HG03280 (cell line): ENCODE measurements around the gene IFNA6.
A peak's percentile ranks its signal among the peaks of the same experiment; 100 is the strongest.

Source experiments
- ATAC-seq: cut with Tn5 transposase; IDR thresholded peaks from one replicate; pipeline ENCODE4 v1.9.1; 2021; ENCODE audit warnings: mild to moderate bottlenecking, moderate library complexity; ENCODE audit not compliant: unreplicated experiment

The IFNA6 gene

DNA sequence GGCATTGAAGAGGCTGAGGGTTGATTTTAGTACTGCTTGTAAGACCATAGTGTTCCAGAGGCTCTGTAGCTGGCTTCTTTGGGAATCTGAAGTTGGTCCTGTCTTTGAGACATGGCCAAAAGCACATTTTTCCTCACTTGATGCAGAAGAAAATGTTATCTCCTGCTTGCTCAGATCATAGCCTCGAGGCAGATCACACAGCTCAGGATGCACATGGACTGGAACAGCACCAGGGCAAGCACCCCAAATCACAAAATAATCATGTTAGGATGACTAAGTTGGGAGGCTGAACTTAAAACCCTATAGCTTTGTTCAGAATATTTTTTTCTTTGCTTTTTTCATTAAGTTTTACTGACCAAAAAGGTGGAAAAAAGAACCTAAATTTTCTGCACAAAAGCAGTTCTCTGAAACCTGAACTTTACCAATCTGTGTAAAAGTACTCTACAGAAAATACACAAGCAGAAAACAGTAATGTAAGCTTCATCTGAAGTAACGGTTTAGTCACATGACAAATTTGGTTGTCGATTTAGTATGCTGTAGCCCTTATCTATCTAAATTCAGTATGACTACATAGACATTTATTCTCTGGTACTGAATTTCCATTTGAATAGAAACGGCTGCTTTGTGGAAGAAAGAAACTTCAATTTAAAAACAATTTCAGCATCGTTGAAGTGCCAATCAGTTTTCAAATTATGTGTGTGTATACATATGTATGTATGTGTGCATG is 18.8 kb downstream of the IFNA6 start:
- ATAC-seq: no peak

DNA sequence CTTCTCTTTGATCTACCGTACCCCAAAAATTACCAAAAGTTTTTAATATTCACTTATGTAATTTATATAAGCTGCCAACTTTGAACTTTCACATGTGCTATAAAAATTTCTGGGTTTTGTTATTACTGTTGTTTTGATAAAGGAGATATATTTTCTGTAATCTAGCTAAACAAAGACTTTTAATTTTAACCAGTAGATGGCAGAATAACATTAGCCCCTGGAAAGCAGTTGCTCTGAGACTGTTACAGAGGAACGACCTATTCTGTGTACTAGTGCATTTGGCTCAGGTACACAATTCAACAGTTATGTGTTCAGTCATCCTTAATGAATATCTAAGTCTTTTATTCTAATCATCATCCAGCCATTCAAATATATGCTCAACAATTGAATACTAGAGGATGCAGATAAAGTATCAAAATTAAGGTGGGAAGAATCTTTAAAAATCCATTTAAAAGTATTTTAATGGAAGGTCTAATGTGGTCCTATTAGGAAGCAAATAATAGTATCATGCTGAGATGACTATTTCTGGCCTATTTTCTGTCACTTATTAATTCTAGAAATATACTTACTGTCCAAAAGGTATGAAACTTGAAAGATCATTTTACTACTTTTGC is 24.1 kb downstream of the IFNA6 start:
- ATAC-seq: peak; percentile 83

DNA sequence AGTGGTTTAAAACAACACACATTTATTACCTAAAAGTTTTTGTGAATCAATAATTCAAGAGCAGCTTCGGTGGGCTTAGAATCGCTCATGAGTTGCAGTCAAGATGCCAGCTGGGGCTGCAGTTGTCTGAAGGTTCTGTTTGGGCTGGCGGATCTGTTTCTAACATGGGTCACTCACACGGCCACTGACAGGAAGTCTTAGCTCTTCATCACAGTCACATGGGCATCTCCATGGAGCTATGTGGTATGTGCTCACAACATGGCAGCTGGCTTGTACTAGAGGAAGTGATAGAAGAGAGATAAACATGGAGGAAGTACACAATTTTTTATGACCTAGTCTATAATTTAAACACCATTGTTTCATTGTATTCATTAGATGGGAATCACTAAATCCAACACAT is 26.6 kb downstream of the IFNA6 start:
- ATAC-seq: no peak

DNA sequence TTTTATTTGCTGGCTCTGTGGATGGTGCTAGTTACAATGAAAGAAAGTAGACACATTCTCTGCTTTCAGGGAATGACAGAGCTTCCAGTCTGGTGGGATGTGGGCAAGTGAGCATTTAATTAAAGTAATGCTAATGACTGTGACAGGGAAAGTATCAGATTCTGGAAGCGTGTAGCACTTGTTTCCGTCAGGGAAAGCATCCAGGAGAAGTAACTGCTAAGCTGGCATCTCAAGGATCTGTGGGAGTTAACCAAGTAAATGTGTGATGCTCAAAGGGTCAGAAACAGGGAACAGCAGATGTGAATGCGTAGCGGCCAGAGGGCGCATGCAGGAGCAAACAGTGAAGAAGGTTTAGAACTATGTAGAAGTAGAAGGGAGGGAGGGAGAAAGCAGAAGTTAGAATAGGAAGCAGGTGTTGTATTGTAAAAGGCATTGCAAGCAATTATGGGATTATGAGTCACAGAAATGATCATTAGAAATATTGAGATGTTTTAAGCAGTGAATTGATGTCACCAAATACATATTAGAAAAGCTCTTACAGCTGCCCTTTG is 27.7 kb downstream of the IFNA6 start:
- ATAC-seq: no peak

DNA sequence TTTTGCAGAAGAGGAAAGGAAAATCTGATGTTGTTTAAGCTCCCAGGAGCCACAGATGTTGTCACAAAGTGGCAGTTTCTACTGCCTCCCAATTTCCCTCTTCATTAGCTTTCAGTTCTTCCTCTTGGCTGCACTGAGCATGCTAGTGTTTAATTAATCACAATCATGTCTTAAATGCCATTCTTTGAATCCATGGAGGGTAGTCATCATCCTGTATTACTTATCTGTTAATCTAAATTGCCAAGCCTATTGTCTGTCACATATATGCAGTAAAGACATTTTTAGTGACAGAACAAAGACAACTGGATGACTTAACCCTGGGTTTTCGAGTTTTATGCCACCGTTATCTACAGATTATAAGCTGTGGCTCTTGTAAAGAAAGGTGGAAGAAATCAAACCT is 30.2 kb downstream of the IFNA6 start:
- no peak for ATAC-seq

DNA sequence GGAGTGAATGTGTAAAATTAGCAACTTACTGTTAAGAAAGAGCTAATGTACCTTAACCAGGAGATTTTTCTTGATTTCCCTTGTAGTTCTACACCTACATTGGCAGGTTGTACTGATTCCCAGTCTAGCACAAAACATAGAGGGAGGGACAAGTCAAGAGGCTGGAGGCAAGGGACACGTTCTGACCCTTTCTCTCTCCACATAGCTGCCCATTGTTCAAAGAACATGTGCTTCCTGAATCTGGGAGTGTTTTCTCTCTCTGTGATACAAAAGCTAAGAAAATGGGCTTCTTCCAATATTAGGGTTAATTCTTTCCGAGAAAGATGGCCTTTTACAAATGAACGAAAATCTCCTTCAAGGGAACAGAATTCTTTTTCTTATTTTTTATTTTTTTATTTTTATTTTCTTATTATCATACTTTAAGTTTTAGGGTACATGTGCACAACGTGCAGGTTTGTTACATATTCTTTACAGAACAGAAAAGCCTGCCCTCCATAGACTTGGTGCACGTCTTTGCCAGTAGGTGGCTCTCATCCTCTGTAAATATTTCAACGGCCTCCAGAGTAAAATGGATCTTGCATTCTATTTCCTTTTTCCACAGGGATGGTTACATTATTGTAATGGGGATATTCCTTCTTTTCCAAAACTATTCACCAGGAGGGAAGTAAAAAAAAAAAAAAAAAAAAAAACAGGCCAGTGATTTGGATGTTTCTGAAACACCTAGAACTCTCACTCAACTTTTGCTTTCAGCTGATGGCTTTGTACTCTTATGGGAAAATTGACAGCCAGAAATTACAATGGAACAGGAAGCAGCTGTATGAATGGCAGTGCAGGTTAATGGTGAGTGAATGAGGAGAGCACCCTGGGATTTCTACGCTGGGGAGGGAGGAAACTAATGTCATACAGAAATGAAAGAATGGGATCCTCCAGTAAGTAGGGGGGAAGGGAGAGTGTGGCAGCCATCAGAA is 32.4 kb downstream of the IFNA6 start:
- ATAC-seq: peak; percentile 75

DNA sequence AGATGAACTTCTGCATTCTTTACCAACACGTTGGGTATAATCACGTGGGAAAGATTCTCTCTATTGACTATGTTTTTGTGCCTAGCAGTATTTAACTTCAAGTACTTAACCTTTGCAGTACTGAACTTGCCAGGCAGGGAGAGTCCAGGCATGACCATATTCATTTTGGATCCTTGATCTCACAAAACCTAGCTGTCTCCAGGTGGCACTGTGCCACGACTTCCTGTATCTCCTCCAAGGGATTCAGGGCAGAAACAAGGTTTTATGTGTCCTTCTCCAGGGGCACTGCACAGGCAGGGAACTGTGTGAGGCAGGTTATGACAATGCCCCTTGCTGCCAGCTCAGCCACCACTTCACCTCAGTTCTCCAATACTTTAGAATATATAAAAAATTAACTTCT is 33.8 kb downstream of the IFNA6 start:
- no peak for ATAC-seq

DNA sequence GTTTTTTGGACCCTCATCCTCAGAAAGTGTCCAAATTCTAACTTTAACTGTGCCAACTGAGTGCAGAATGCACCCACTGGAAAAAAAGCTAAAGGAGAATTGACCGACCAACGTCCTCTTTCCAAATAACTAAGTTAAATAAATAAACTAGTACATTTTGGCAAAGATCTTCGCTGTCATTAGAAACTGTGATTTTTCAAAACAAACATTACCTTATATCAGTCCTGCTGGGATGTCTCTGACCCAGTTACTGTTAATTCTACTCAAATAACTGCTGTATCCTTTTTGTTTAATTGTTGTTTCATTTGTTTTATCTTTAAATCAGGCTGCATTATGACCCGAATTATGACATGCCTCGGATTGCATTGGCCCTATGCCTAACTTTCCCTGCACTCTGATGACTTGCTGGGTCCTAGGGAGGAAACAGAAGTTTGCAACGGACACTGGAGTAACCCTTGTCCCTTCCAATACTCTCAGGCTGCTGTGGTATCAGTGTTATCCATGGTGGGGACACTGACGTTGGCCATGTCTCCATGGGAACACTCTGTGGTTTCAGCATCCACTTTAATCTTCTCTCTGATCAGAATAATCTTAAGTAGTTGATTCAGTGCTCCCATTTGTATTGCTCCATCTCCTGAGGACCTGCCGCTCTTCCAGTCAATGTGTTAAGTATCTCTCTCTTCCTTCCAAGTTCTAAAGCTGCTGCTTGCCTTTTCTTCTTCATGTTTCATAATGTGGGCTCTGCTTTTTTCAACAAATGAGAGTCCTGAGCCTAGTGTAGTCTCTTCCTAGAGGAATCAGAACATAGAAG is 34.5 kb downstream of the IFNA6 start:
- no peak for ATAC-seq

DNA sequence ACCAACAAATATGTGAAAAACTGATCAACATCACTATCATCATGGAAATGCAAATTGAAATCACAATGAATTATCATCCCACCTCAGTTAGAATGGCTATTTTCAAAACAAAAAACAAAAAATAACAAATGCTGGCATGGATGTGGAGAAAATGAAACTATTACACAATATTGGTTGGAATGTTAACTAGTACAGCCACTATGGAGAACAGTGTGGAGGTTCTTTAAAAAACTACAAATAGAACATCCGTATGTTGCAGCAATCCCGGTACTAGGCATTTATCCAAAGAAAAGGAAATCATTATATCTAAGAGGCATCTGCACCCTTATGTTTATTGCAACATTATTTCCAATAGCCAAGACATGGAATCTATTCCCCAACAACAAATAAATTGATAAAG is 36.5 kb downstream of the IFNA6 start:
- no peak for ATAC-seq

DNA sequence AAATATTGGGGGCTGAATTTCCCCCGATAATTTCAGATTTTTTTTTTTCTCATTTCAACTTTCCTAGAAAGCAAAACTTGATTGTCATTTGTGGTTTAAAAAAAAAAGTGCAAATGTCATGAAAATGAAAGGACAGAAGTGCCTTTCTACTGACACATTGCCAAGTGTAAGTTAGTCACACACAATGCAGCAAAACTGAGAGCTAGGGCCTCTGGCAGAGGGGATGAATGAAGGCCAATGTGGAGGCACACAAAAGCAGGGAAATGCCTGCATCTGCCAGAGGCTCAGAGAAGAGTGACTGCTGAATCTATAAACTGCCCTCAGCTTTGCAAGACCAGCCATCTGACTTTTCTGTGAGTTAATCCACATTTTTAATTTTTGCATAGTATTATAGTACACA is 38.8 kb downstream of the IFNA6 start:
- no peak for ATAC-seq

DNA sequence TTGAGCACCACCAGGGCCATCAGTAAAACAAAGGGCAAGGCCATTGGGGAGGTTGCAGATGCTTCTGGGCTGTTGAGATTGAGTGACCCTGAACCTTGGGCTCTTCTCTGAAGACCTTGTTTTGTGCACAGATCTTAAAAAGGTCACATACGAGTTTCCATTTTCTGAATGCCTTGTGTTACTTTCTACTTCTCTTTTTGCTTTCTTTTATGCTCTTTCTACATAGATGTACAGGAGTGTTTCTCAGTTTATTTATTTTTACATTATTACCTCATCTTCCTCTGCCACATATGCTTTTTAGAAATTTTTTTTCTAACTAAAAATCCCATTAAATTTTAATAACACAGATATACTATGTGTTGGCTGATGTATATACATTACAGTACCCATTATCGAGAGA is 45.5 kb downstream of the IFNA6 start, which contains the start of gene IFNA5:
IFNA5 (minus strand) TSS at position 101 of the 400 bp plus-strand sequence; CDS start at position 44, 57 bp downstream.
- no peak for ATAC-seq
